Activated CD8-positive, alpha-beta memory T cell treated with anti-CD3 and anti-CD28 coated beads for 4 hours (primary cell): ENCODE measurements around the gene KCNJ14.

Source experiments
- DNase-seq, 2 donors: peaks; one replicate each; pipeline ENCODE4 v3.0.0-alpha.2; 2020; ENCODE audit warnings: low read depth in 2 of 2

The KCNJ14 gene

GRCh38 chr19:48455171-48455907 is at the start of gene KCNJ14:
Gene KCNJ14, plus strand, starts transcription at chr19:48455574. Its CDS starts 6,151 bp downstream, at chr19:48461725.
- DNase-seq: no peak

- DNase-seq: no peak
Observed at GRCh38 chr19:48405850-48406249, 49.5 kb upstream of the KCNJ14 start.

- no peak for DNase-seq
Observed at GRCh38 chr19:48413879-48414587, 41.3 kb upstream of the KCNJ14 start.

GRCh38 chr19:48415395-48415794 is 40.0 kb upstream of the KCNJ14 start:
- DNase-seq: peak in 1 of 2 donors; percentile 41

GRCh38 chr19:48415806-48416221 is 39.6 kb upstream of the KCNJ14 start:
- DNase-seq: no peak

GRCh38 chr19:48417421-48417820 is 38.0 kb upstream of the KCNJ14 start:
- no peak for DNase-seq

GRCh38 chr19:48418317-48419064 is 36.9 kb upstream of the KCNJ14 start:
- no peak for DNase-seq

GRCh38 chr19:48419158-48419920 is 36.0 kb upstream of the KCNJ14 start:
- peak; percentile 40 to 51 for DNase-seq

- DNase-seq: no peak
Observed at GRCh38 chr19:48421548-48421947, 33.8 kb upstream of the KCNJ14 start.

GRCh38 chr19:48424694-48425219 is 30.6 kb upstream of the KCNJ14 start:
- no peak for DNase-seq

- no peak for DNase-seq
Observed at GRCh38 chr19:48428670-48429069, 26.7 kb upstream of the KCNJ14 start.

GRCh38 chr19:48433337-48433736 is 22.0 kb upstream of the KCNJ14 start:
- DNase-seq: no peak

- DNase-seq: no peak
Observed at GRCh38 chr19:48436586-48436985, 18.8 kb upstream of the KCNJ14 start.

GRCh38 chr19:48441360-48442050 is 13.9 kb upstream of the KCNJ14 start:
- no peak for DNase-seq

- no peak for DNase-seq
Observed at GRCh38 chr19:48442116-48443035, 13.0 kb upstream of the KCNJ14 start.

- DNase-seq: no peak
Observed at GRCh38 chr19:48443256-48443655, 12.1 kb upstream of the KCNJ14 start.

GRCh38 chr19:48443731-48444128 is 11.6 kb upstream of the KCNJ14 start:
- no peak for DNase-seq

GRCh38 chr19:48444129-48444935 is 11.0 kb upstream of the KCNJ14 start:
- no peak for DNase-seq

GRCh38 chr19:48444936-48445200 is 10.5 kb upstream of the KCNJ14 start:
- DNase-seq: no peak
